ENCODE results near the gene MAGEF1. TPM values are rescaled to one million over a fixed set of nuclear protein-coding genes. Genes with fewer than 3 reads are reported as not detected.
A peak's percentile ranks its signal among the peaks of the same experiment; 100 is the strongest.

Gene MAGEF1
- total and polyA plus RNA-seq, 5 donors from 2014 or later = 5.2 to 27.0 (median 20.2) TPM

- Histone ChIP-seq H3K27ac (ENCODE audit: insufficient read depth, low read length, poor library complexity, severe bottlenecking) (no peak overlapping the region), H3K36me3 (ENCODE audit: control insufficient read depth, insufficient read depth, low read length) (no peaks in the 10 kb centered on the region), H3K4me3 (ENCODE audit: low read depth, low read length) (no peak overlapping the region), H3K9me3 (ENCODE audit: control insufficient read depth in 2 of 2, low read length in 2 of 2) (no peaks in the 10 kb centered on the region), H3K27me3 (ENCODE audit: control insufficient read depth, insufficient read depth, low read length) (no peaks in the 10 kb centered on the region), H3K4me1 (ENCODE audit: control insufficient read depth, insufficient read depth, low read length, poor library complexity, severe bottlenecking) (no peaks in the 10 kb centered on the region)
- H3K27me3 Mint-ChIP-seq = peaks cover 21% of the 10 kb centered on the region
- no peaks in the 10 kb centered on the region for H3K36me3 Mint-ChIP-seq
- no peaks in the 10 kb centered on the region for H3K9me3 Mint-ChIP-seq
- H3K27ac Mint-ChIP-seq = peak overlapping the region in 1 of 3 donors; percentile 8
- no peak for DNase-seq
- no peak for ATAC-seq (ENCODE audit: low read depth in 2 of 2)
- no peak overlapping the region for H3K4me3 Mint-ChIP-seq
- H3K4me1 Mint-ChIP-seq = no peaks in the 10 kb centered on the region
Measured at GRCh38 chr3:184726497-184726896, 14.6 kb upstream of the MAGEF1 start.

GRCh38 chr3:184725176-184725719, 13.4 kb upstream of the MAGEF1 start:
- no peak for DNase-seq
- no peak overlapping the region for H3K4me3 Mint-ChIP-seq

GRCh38 chr3:184724699-184725098, 12.8 kb upstream of the MAGEF1 start:
- Histone ChIP-seq H3K4me3 (ENCODE audit: low read depth, low read length) (no peak overlapping the region), H3K27ac (ENCODE audit: insufficient read depth, low read length, poor library complexity, severe bottlenecking) (no peak overlapping the region), H3K9me3 (ENCODE audit: control insufficient read depth in 2 of 2, low read length in 2 of 2) (no peaks in the 10 kb centered on the region), H3K36me3 (ENCODE audit: control insufficient read depth, insufficient read depth, low read length) (no peaks in the 10 kb centered on the region), H3K27me3 (ENCODE audit: control insufficient read depth, insufficient read depth, low read length) (no peaks in the 10 kb centered on the region), H3K4me1 (ENCODE audit: control insufficient read depth, insufficient read depth, low read length, poor library complexity, severe bottlenecking) (no peaks in the 10 kb centered on the region)
- Mint-ChIP-seq H3K9me3 (no peaks in the 10 kb centered on the region), H3K4me1 (no peaks in the 10 kb centered on the region), H3K36me3 (no peaks in the 10 kb centered on the region), H3K4me3 (no peak overlapping the region), H3K27ac (no peak overlapping the region), H3K27me3 (peaks cover 16% of the 10 kb centered on the region)
- DNase-seq = no peak
- no peak for ATAC-seq (ENCODE audit: low read depth in 2 of 2)

More at GRCh38 chr3:184725176-184725719, 13.4 kb upstream of the MAGEF1 start:
- no peak overlapping the region for H3K27ac Mint-ChIP-seq
- H3K4me1 ChIP-seq (ENCODE audit: control insufficient read depth, insufficient read depth, low read length, poor library complexity, severe bottlenecking) = no peaks in the 10 kb centered on the region
- no peak for ATAC-seq (ENCODE audit: low read depth in 2 of 2)
- no peak overlapping the region for H3K4me3 ChIP-seq (ENCODE audit: low read depth, low read length)
- no peak overlapping the region for H3K27ac ChIP-seq (ENCODE audit: insufficient read depth, low read length, poor library complexity, severe bottlenecking)
- no peaks in the 10 kb centered on the region for H3K9me3 ChIP-seq (ENCODE audit: control insufficient read depth in 2 of 2, low read length in 2 of 2)
- no peaks in the 10 kb centered on the region for H3K36me3 Mint-ChIP-seq
- no peaks in the 10 kb centered on the region for H3K36me3 ChIP-seq (ENCODE audit: control insufficient read depth, insufficient read depth, low read length)
- H3K27me3 ChIP-seq (ENCODE audit: control insufficient read depth, insufficient read depth, low read length) = no peaks in the 10 kb centered on the region
- H3K9me3 Mint-ChIP-seq = no peaks in the 10 kb centered on the region
- H3K27me3 Mint-ChIP-seq = peaks cover 16% of the 10 kb centered on the region
- H3K4me1 Mint-ChIP-seq = no peaks in the 10 kb centered on the region

- Histone ChIP-seq H3K9me3 (ENCODE audit: control insufficient read depth in 2 of 2, low read length in 2 of 2) (no peaks in the 10 kb centered on the region), H3K4me1 (ENCODE audit: control insufficient read depth, insufficient read depth, low read length, poor library complexity, severe bottlenecking) (no peaks in the 10 kb centered on the region), H3K27me3 (ENCODE audit: control insufficient read depth, insufficient read depth, low read length) (no peaks in the 10 kb centered on the region), H3K27ac (ENCODE audit: insufficient read depth, low read length, poor library complexity, severe bottlenecking) (no peak overlapping the region), H3K4me3 (ENCODE audit: low read depth, low read length) (no peak overlapping the region), H3K36me3 (ENCODE audit: control insufficient read depth, insufficient read depth, low read length) (no peaks in the 10 kb centered on the region)
- Mint-ChIP-seq H3K27ac (no peak overlapping the region), H3K9me3 (no peaks in the 10 kb centered on the region), H3K4me1 (peaks cover 0 to 2% (median 0%) of the 10 kb centered on the region in 4 donors), H3K4me3 (no peak overlapping the region), H3K36me3 (no peaks in the 10 kb centered on the region), H3K27me3 (no peaks in the 10 kb centered on the region)
- ATAC-seq (ENCODE audit: low read depth in 2 of 2) = no peak
- no peak for DNase-seq
Measured at GRCh38 chr3:184719709-184720108, 7.8 kb upstream of the MAGEF1 start.

GRCh38 chr3:184718431-184718830, 6.6 kb upstream of the MAGEF1 start:
- ATAC-seq (ENCODE audit: low read depth in 2 of 2) (no peak), DNase-seq (no peak)
- H3K27ac Mint-ChIP-seq = peak overlapping the region in 1 of 3 donors; percentile 13
- Histone ChIP-seq H3K27me3 (ENCODE audit: control insufficient read depth, insufficient read depth, low read length) (no peaks in the 10 kb centered on the region), H3K4me3 (ENCODE audit: low read depth, low read length) (no peak overlapping the region), H3K9me3 (ENCODE audit: control insufficient read depth in 2 of 2, low read length in 2 of 2) (no peaks in the 10 kb centered on the region), H3K27ac (ENCODE audit: insufficient read depth, low read length, poor library complexity, severe bottlenecking) (no peak overlapping the region), H3K4me1 (ENCODE audit: control insufficient read depth, insufficient read depth, low read length, poor library complexity, severe bottlenecking) (no peaks in the 10 kb centered on the region), H3K36me3 (ENCODE audit: control insufficient read depth, insufficient read depth, low read length) (no peaks in the 10 kb centered on the region)
- no peaks in the 10 kb centered on the region for H3K36me3 Mint-ChIP-seq
- no peak overlapping the region for H3K4me3 Mint-ChIP-seq
- no peaks in the 10 kb centered on the region for H3K27me3 Mint-ChIP-seq
- peaks cover 0 to 2% (median 0%) of the 10 kb centered on the region in 4 donors for H3K4me1 Mint-ChIP-seq
- H3K9me3 Mint-ChIP-seq = no peaks in the 10 kb centered on the region

GRCh38 chr3:184717399-184717983, 5.6 kb upstream of the MAGEF1 start:
- Histone ChIP-seq H3K27ac (ENCODE audit: insufficient read depth, low read length, poor library complexity, severe bottlenecking) (no peak overlapping the region), H3K4me3 (ENCODE audit: low read depth, low read length) (no peak overlapping the region), H3K9me3 (ENCODE audit: control insufficient read depth in 2 of 2, low read length in 2 of 2) (no peaks in the 10 kb centered on the region), H3K36me3 (ENCODE audit: control insufficient read depth, insufficient read depth, low read length) (no peaks in the 10 kb centered on the region), H3K27me3 (ENCODE audit: control insufficient read depth, insufficient read depth, low read length) (no peaks in the 10 kb centered on the region), H3K4me1 (ENCODE audit: control insufficient read depth, insufficient read depth, low read length, poor library complexity, severe bottlenecking) (peaks cover 1% of the 10 kb centered on the region)
- DNase-seq = no peak
- no peaks in the 10 kb centered on the region for H3K27me3 Mint-ChIP-seq
- H3K9me3 Mint-ChIP-seq = no peaks in the 10 kb centered on the region
- no peak for ATAC-seq (ENCODE audit: low read depth in 2 of 2)
- H3K4me1 Mint-ChIP-seq = peaks cover 1 to 7% (median 6%) of the 10 kb centered on the region in 4 donors
- no peak overlapping the region for H3K4me3 Mint-ChIP-seq
- H3K27ac Mint-ChIP-seq = peak overlapping the region in 1 of 3 donors; percentile 53
- H3K36me3 Mint-ChIP-seq = no peaks in the 10 kb centered on the region

GRCh38 chr3:184716622-184717398, 4.9 kb upstream of the MAGEF1 start:
- no peaks in the 10 kb centered on the region for H3K9me3 Mint-ChIP-seq

More at GRCh38 chr3:184716622-184717398, 4.9 kb upstream of the MAGEF1 start:
- no peak overlapping the region for H3K4me3 ChIP-seq (ENCODE audit: low read depth, low read length)
- no peak overlapping the region for H3K27ac Mint-ChIP-seq
- no peak overlapping the region for H3K4me3 Mint-ChIP-seq
- ATAC-seq (ENCODE audit: low read depth in 2 of 2) = no peak
- peaks cover 6 to 14% (median 11%) of the 10 kb centered on the region in 4 donors for H3K4me1 Mint-ChIP-seq
- H3K36me3 ChIP-seq (ENCODE audit: control insufficient read depth, insufficient read depth, low read length) = no peaks in the 10 kb centered on the region
- peaks cover 6% of the 10 kb centered on the region for H3K4me1 ChIP-seq (ENCODE audit: control insufficient read depth, insufficient read depth, low read length, poor library complexity, severe bottlenecking)
- H3K36me3 Mint-ChIP-seq = no peaks in the 10 kb centered on the region
- H3K27ac ChIP-seq (ENCODE audit: insufficient read depth, low read length, poor library complexity, severe bottlenecking) = no peak overlapping the region
- H3K9me3 ChIP-seq (ENCODE audit: control insufficient read depth in 2 of 2, low read length in 2 of 2) = no peaks in the 10 kb centered on the region
- H3K27me3 ChIP-seq (ENCODE audit: control insufficient read depth, insufficient read depth, low read length) = no peaks in the 10 kb centered on the region
- DNase-seq = no peak
- no peaks in the 10 kb centered on the region for H3K27me3 Mint-ChIP-seq
